WTC11 (cell line): ENCODE data around the gene FOXD1.

Experiments used
- CTCF ChIP-seq: fragments of 200-600 bp; IDR thresholded peaks from 2 replicates; pipeline ENCODE4 v1.8.0; 2022; ENCODE audit warnings: antibody characterized with exemption
- FOXJ3 ChIP-seq: sonication (generic); formaldehyde crosslinking; IDR thresholded peaks from 2 replicates; pipeline ENCODE4 v1.9.0; 2021; ENCODE audit warnings: missing genetic modification reagents, mild to moderate bottlenecking, borderline replicate concordance
- FOXK1 ChIP-seq: sonication (generic); formaldehyde crosslinking; IDR thresholded peaks from 2 replicates; pipeline ENCODE4 v1.8.0; 2022; ENCODE audit warnings: mild to moderate bottlenecking, moderate library complexity, missing genetic modification reagents
- FOXP4 ChIP-seq: sonication (generic); formaldehyde crosslinking; IDR thresholded peaks from 2 replicates; pipeline ENCODE4 v1.8.0; 2022; ENCODE audit warnings: mild to moderate bottlenecking, missing genetic modification reagents
- IRF1 ChIP-seq: sonication (generic); formaldehyde crosslinking; IDR thresholded peaks from 2 replicates; pipeline ENCODE4 v1.8.0; 2023; ENCODE audit warnings: missing genetic modification reagents
- NR2C2 ChIP-seq: sonication (generic); formaldehyde crosslinking; IDR thresholded peaks from 2 replicates; pipeline ENCODE4 v1.8.0; 2022; ENCODE audit warnings: mild to moderate bottlenecking, missing genetic modification reagents
- USF2 ChIP-seq: sonication (generic); formaldehyde crosslinking; IDR thresholded peaks from 2 replicates; pipeline ENCODE4 v1.8.1; 2023; ENCODE audit warnings: mild to moderate bottlenecking, missing genetic modification reagents, moderate library complexity
- ZSCAN18 ChIP-seq: fragments of 250-450 bp; sonication (Bioruptor Pico); IDR thresholded peaks from 2 replicates; pipeline ENCODE4 v2.1.2; 2022; ENCODE audit warnings: mild to moderate bottlenecking, moderate library complexity

- no peak for TF ChIP-seq FOXK1
- TF ChIP-seq ZSCAN18 (CRISPR knock-in tag) = no peak
- no peak for TF ChIP-seq USF2 (CRISPR knock-in tag)
- TF ChIP-seq FOXP4 (CRISPR knock-in tag) = no peak
- no peak for TF ChIP-seq CTCF
- TF ChIP-seq IRF1 (CRISPR knock-in tag) = no peak
- no peak for TF ChIP-seq FOXJ3 (CRISPR knock-in tag)
- TF ChIP-seq NR2C2 = no peak
These were observed 42.9 kb downstream of the FOXD1 start for GRCh38 chr5:73405691-73406090.
